IPS-NIHi7 (cell line): ENCODE data around the gene SYDE1.
"Not testable (repeated sequence)": the region's sequence is repeated elsewhere in the genome, so short reads cannot be mapped to it uniquely, and the experiment has no call there.

Experiments
- DNase-seq: peaks from one replicate; pipeline ENCODE4 v3.0.0; 2012; ENCODE audit warnings: mixed read lengths; ENCODE audit errors: extremely low spot score

The SYDE1 gene

DNA sequence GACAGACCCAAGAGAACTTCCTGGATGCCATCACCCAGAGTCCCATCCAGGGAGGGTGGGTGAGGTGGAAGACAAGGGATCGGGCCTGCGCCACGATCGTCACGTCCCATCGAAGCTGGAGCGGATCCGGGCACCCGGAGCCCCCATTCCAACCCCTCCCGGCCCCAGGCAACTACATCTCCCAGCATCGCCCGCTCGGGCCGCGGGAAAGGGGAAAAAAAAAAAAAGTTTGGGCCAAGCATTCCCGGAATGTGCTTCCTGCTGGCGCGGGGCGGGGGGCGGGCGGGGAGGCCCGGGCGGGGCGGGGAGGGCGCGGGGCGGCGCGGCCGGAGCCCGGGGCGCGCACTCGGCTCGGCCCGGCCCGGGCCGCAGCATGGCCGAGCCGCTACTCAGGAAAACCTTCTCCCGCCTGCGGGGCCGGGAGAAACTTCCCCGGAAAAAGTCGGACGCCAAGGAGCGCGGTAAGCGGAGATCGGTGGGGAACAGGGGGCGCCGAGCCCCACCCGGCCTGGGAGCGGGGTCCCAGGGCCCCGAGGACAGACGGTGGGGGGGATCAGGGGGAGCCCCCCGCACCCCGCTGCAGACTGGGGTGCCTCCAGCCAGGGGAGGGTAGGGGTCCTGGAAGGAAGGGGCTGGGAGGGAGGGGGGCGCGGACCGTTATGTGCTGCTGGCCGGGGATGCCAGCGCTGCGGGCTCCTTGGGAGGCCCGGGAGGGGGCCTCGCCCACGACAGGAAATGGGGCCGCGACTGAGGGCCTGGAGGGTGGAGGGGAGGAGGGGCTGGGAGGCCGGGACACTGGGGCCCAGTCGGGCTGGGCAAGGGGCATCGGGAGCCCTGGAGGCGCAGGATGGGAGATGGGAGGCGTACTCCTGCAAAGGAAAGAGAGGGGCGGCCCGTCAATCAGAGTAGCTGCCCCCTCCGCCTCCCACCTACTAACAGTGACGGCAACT is at the start of gene SYDE1:
TSS of gene SYDE1 (plus strand) at position 341 of the 950 bp plus-strand sequence. CDS start at position 374, 33 bp downstream.
- peak; percentile 85 for DNase-seq

- no peak for DNase-seq
Measured at GRCh38 chr19:15062036-15062435, 45.2 kb upstream of the SYDE1 start.

DNA sequence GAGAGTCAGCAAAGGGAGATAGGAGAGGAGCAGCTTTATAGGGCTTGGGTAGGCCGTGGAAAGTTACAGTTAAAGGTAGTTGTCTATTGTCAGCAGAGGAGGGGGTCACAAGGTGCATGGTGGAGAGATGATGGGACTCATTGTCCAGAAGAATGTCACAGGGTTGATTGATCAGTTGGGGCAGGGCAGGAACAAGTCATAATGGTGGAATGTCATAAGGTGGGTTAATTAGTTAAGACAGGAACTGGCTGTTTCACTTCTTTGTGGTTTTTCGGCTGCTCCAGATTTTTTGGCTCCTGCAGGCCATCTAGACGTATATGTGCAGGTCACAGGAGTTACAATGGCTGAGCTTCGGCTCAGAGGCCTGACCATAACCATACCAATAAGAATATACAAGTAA is 36.8 kb upstream of the SYDE1 start:
- DNase-seq, result not testable (repeated sequence)

- DNase-seq, result no peak
Measured at GRCh38 chr19:15072930-15073647, 34.1 kb upstream of the SYDE1 start.

GRCh38 chr19:15074371-15074770 is 32.8 kb upstream of the SYDE1 start:
- no peak for DNase-seq

GRCh38 chr19:15075806-15076205 is 31.4 kb upstream of the SYDE1 start:
- no peak for DNase-seq

- DNase-seq, result peak; percentile 27
Measured at GRCh38 chr19:15080002-15080401, 27.2 kb upstream of the SYDE1 start.

GRCh38 chr19:15081911-15082310 is 25.3 kb upstream of the SYDE1 start, which contains the start of gene OR1I1:
OR1I1 (plus strand) TSS chr19:15082211; CDS start chr19:15087066, 4,855 bp downstream.
- DNase-seq, result no peak

DNA sequence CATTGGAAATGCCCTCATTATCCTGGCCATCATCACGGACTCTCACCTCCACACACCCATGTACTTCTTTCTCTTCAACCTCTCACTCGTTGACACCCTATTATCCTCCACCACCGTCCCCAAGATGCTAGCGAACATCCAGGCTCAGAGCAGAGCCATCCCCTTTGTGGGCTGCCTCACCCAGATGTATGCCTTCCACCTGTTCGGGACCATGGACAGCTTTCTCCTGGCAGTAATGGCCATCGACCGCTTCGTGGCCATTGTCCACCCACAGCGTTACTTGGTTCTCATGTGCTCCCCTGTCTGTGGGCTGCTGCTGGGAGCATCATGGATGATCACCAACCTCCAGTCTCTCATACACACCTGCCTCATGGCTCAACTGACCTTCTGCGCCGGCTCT is 20.0 kb upstream of the SYDE1 start:
- no peak for DNase-seq

DNA sequence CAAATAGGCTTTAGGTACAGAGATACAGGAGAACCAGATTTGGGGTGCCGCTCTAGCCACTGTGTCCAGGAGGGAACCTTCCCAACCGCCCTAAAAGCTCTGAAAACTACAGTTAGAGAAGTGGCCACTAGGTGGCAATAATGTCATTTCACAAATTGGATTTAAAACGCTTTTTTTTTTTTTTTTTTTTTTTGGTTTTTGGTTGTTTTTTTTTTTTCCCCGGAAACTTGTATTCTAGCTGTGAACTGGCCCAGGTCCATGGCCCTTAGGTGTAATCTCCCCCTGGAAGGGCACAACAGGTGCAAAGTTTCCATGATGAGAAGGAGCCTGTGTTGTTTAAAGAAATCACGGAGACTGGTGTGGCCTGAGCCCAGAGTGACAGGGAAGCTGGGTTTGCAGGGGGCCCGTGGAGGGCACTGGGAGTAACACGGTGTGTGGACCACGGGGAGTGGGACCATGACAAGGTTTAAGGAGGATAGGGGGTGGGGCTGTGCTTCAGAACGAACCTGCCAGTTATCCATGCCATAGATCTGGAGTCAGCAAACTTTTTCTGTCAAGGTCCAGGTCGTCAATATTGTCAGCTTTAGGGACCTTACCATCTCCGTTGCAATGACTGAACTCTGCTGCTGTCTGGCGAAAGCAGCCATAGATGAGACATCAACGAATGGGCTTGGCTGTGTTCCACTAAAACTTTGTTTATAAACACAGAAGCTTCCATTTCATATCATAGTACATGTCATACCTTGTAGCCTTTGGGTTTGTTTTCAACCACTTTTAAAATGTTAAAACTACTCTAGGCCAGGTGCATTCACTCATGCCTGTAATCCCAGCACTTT is 15.1 kb upstream of the SYDE1 start:
- peak; percentile 63 for DNase-seq

DNA sequence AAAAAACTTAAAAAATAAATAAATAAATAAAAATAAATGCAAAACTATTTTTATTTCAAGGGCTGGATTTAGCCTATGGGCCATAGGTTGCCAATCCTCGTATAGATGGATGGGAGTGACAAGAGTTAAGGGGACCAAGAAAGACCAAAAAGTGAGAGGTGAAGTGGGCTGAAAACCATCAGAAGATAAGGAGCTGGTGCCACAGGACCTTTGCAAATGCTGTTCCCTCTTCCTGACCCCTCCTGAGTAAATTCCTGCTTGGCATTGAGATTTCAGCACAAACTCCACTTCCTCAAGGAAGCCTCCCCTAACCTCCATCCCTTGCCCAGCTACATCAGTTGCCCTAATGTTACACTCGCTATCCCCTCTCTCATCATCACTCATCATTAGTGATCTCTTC is 14.2 kb upstream of the SYDE1 start:
- DNase-seq, result no peak

GRCh38 chr19:15096223-15096622 is 11.0 kb upstream of the SYDE1 start:
- no peak for DNase-seq

DNA sequence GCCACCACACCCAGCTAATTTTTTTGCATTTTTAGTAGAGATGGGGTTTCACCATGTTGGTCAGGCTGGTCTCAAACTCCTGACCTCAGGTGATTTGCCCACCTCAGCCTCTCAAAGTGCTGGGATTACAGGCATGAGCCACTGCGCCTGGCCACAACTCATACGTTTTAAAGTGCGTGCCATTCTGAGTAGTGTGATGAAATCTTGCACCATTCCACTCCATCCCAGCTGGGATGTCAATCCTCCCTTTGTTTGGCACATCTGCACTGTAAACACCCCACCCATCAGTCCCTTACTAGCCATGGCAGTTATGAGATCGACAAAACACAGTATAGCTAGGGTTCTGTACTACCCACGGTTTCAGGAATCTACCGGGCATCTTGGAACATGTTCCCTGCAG is 9.2 kb upstream of the SYDE1 start:
- not testable (repeated sequence) for DNase-seq

DNA sequence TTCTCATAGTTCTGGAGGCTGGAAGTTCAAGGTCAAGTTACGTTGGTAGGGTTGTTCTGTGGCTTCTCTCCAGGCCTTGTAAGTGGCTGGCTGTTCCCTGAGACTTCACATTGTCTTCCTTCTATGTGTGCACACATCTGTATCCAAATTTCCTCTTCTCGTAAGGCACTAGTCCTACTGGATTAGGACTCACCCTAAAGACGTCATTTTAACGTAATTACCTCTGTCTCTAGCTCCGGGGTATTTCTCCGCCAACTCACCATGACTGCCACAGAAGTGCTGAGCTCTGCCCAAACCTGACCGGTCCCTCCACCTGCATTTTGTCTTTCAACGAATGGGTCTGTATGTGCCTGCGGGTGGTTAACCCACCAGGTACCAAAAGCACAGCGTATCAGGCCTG is 8.7 kb upstream of the SYDE1 start:
- DNase-seq, result no peak

- no peak for DNase-seq
Measured at GRCh38 chr19:15099017-15099582, 8.1 kb upstream of the SYDE1 start.

- DNase-seq, result peak; percentile 61
Measured at GRCh38 chr19:15101479-15102082, 5.6 kb upstream of the SYDE1 start.

- no peak for DNase-seq
Measured at GRCh38 chr19:15104003-15104402, 3.2 kb upstream of the SYDE1 start.

DNA sequence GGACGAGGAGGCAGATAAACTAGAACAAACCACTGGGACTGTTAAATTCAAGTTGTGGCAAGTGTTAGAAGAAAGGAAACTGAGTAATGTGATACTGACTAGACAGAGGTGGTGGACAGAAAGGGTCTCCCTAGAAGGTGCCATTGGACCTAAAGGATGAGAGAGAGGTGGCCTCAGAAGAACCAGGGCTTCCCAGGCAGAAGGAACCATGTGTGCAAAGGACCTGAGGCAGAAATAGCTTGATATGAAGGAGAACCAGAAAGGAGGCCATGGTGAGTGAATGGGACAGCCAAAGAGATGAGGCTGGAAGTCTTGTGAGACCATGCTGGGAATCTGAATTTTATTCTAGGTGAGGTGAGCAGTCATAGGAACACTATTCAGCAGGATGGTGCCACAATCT is 2.8 kb upstream of the SYDE1 start:
- no peak for DNase-seq

DNA sequence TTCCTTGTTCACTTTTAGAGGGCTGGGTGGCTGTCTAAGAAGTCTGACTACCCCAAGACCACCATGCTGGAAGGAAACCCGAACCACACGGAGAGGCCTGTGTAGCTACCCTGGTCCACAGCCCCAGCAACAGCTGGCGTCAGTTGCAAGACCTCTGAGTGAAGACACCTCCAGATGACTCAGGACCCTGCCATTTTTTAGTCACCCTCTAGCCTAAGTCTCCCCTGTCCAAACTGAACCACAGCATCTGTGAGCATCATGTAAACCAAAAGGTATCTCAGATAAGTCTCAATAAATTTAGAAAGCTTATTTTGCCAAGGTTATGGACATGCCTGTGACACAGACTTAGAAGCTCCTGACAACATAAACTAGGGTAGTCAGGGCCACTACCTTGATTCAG is 2.2 kb upstream of the SYDE1 start:
- DNase-seq, result no peak

DNA sequence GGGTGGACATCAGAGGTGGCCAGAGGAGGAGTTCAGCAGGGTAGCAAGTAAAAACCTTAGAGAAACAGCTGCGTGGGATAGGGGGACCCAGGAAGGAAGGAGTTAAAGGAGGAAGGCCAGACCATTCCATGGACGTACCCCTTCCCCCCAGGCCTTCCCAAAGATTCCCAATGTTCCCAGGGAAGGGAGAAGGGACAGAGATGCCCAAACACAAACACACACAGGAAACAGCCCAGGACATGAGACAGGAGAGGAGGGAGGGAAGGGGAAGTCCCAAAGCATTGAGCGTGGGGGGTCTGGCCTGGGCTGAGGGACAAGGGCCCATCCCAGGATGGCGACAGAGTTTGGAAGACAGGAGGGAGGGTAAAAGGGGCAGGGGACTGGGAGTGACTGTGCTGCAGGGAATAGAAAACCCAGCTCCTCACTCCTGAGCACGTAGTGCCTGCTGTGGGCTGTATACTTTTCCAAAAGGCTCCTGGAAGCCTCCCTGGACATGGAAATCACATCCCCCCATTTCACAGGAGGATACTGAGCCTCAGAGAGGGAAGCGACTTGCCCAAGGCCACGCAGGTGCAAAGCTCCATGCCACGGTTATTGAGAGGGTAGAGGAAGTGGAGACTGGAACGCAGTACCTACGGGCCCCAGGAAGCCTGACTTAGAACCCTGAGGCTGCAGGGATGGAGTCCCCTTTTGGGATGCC is 1.1 kb downstream of the SYDE1 start:
- DNase-seq, result peak; percentile 40
